Measurements from ENCODE around the gene DNAH5.
"Not testable (repeated sequence)": the region's sequence is repeated elsewhere in the genome, so short reads cannot be mapped to it uniquely, and the experiment has no call there.

DNAH5 gene

GRCh38 chr5:13843175-13843846, 101.2 kb downstream of the DNAH5 start:
- no peak for DNase-seq (ENCODE audit: low read depth in 2 of 2)

- no peak for DNase-seq (ENCODE audit: low read depth in 2 of 2)
Observed at GRCh38 chr5:13833440-13833839, 111.0 kb downstream of the DNAH5 start.

GRCh38 chr5:13831351-13831750, 113.1 kb downstream of the DNAH5 start:
- no peak for DNase-seq (ENCODE audit: low read depth in 2 of 2)

- no peak for DNase-seq (ENCODE audit: low read depth in 2 of 2)
Observed at GRCh38 chr5:13830536-13830935, 114.0 kb downstream of the DNAH5 start.

GRCh38 chr5:13821366-13821765, 123.1 kb downstream of the DNAH5 start:
- no peak for DNase-seq (ENCODE audit: low read depth in 2 of 2)

GRCh38 chr5:13816126-13816525, 128.4 kb downstream of the DNAH5 start:
- DNase-seq (ENCODE audit: low read depth in 2 of 2), result no peak

GRCh38 chr5:13814301-13814700, 130.2 kb downstream of the DNAH5 start:
- no peak for DNase-seq (ENCODE audit: low read depth in 2 of 2)

GRCh38 chr5:13809921-13810320, 134.6 kb downstream of the DNAH5 start:
- no peak for DNase-seq (ENCODE audit: low read depth in 2 of 2)

GRCh38 chr5:13804336-13804735, 140.2 kb downstream of the DNAH5 start:
- DNase-seq (ENCODE audit: low read depth in 2 of 2), result no peak

- not testable (repeated sequence) for DNase-seq (ENCODE audit: low read depth in 2 of 2)
Observed at GRCh38 chr5:13798569-13798968, 145.9 kb downstream of the DNAH5 start.

- no peak for DNase-seq (ENCODE audit: low read depth in 2 of 2)
Observed at GRCh38 chr5:13785781-13786415, 158.6 kb downstream of the DNAH5 start.

GRCh38 chr5:13783726-13784125, 160.8 kb downstream of the DNAH5 start:
- DNase-seq (ENCODE audit: low read depth in 2 of 2), result no peak

- no peak for DNase-seq (ENCODE audit: low read depth in 2 of 2)
Observed at GRCh38 chr5:13780081-13780480, 164.4 kb downstream of the DNAH5 start.

GRCh38 chr5:13773649-13774048, 170.8 kb downstream of the DNAH5 start:
- no peak for DNase-seq (ENCODE audit: low read depth in 2 of 2)

- no peak for DNase-seq (ENCODE audit: low read depth in 2 of 2)
Observed at GRCh38 chr5:13771011-13771571, 173.4 kb downstream of the DNAH5 start.

- DNase-seq (ENCODE audit: low read depth in 2 of 2), result no peak
Observed at GRCh38 chr5:13766236-13766635, 178.3 kb downstream of the DNAH5 start.

- DNase-seq (ENCODE audit: low read depth in 2 of 2), result no peak
Observed at GRCh38 chr5:13763719-13764118, 180.8 kb downstream of the DNAH5 start.

- no peak for DNase-seq (ENCODE audit: low read depth in 2 of 2)
Observed at GRCh38 chr5:13749766-13750165, 194.7 kb downstream of the DNAH5 start.

- no peak for DNase-seq (ENCODE audit: low read depth in 2 of 2)
Observed at GRCh38 chr5:13746026-13746425, 198.5 kb downstream of the DNAH5 start.

GRCh38 chr5:13745508-13745907, 199.0 kb downstream of the DNAH5 start:
- no peak for DNase-seq (ENCODE audit: low read depth in 2 of 2)

GRCh38 chr5:13740471-13740870, 204.0 kb downstream of the DNAH5 start:
- no peak for DNase-seq (ENCODE audit: low read depth in 2 of 2)

GRCh38 chr5:13739479-13739878, 205.0 kb downstream of the DNAH5 start:
- no peak for DNase-seq (ENCODE audit: low read depth in 2 of 2)

- DNase-seq (ENCODE audit: low read depth in 2 of 2), result no peak
Observed at GRCh38 chr5:13735691-13736090, 208.8 kb downstream of the DNAH5 start.
